ENCODE measurements around the gene ECSCR. TPM values are rescaled to one million over a fixed set of nuclear protein-coding genes. Genes with fewer than 3 reads are reported as not detected.

Gene ECSCR
- total RNA-seq, 1 experiment from 2014 or later: not detected

- DNase-seq (ENCODE audit: unreplicated experiment): no peak
- H3K27ac Mint-ChIP-seq (ENCODE audit: low read depth, unreplicated experiment): no peak overlapping the region
- no peak for TF ChIP-seq CTCF (IDR thresholded peaks at IDR 0.05; ENCODE audit: unreplicated experiment)
- no TSS peak for BruUV-seq (replicated peaks)
- ChIA-PET CTCF (no interaction called here), POLR2A (no interaction called here)
- intact Hi-C loops (cut with micrococcal nuclease): no loop called here
- H3K9me3 Mint-ChIP-seq (ENCODE audit: unreplicated experiment): no peaks in the 10 kb centered on the region
- no peaks in the 10 kb centered on the region for H3K27me3 Mint-ChIP-seq (ENCODE audit: insufficient read depth, unreplicated experiment)
- H3K4me1 Mint-ChIP-seq (ENCODE audit: insufficient read depth, unreplicated experiment): peaks cover 2% of the 10 kb centered on the region
- no peaks in the 10 kb centered on the region for H3K36me3 Mint-ChIP-seq (ENCODE audit: insufficient read depth, unreplicated experiment)
- H3K4me3 Mint-ChIP-seq (ENCODE audit: unreplicated experiment): no peak overlapping the region
Measured at GRCh38 chr5:139453683-139454567, 8.6 kb downstream of the ECSCR start.

- intact Hi-C loops (cut with micrococcal nuclease): no loop called here
- Mint-ChIP-seq H3K9me3 (ENCODE audit: unreplicated experiment) (no peaks in the 10 kb centered on the region), H3K27me3 (ENCODE audit: insufficient read depth, unreplicated experiment) (no peaks in the 10 kb centered on the region), H3K4me1 (ENCODE audit: insufficient read depth, unreplicated experiment) (peaks cover 6% of the 10 kb centered on the region), H3K27ac (ENCODE audit: low read depth, unreplicated experiment) (no peak overlapping the region), H3K4me3 (ENCODE audit: unreplicated experiment) (no peak overlapping the region), H3K36me3 (ENCODE audit: insufficient read depth, unreplicated experiment) (no peaks in the 10 kb centered on the region)
- TF ChIP-seq CTCF (IDR thresholded peaks at IDR 0.05; ENCODE audit: unreplicated experiment): no peak
- ChIA-PET CTCF (no interaction called here), POLR2A (no interaction called here)
- BruUV-seq (replicated peaks): no TSS peak
- DNase-seq (ENCODE audit: unreplicated experiment): no peak
Measured at GRCh38 chr5:139451878-139452660, 10.5 kb downstream of the ECSCR start.

GRCh38 chr5:139451176-139451575, 11.4 kb downstream of the ECSCR start:
- no peaks in the 10 kb centered on the region for H3K36me3 Mint-ChIP-seq (ENCODE audit: insufficient read depth, unreplicated experiment)
- POLR2A ChIA-PET: no interaction called here
- no peaks in the 10 kb centered on the region for H3K9me3 Mint-ChIP-seq (ENCODE audit: unreplicated experiment)
- no peak overlapping the region for H3K27ac Mint-ChIP-seq (ENCODE audit: low read depth, unreplicated experiment)
- H3K4me3 Mint-ChIP-seq (ENCODE audit: unreplicated experiment): no peak overlapping the region
- BruUV-seq (replicated peaks): no TSS peak
- no peak for DNase-seq (ENCODE audit: unreplicated experiment)
- no peak for TF ChIP-seq CTCF (IDR thresholded peaks at IDR 0.05; ENCODE audit: unreplicated experiment)
- H3K27me3 Mint-ChIP-seq (ENCODE audit: insufficient read depth, unreplicated experiment): no peaks in the 10 kb centered on the region
- CTCF ChIA-PET: no interaction called here
- H3K4me1 Mint-ChIP-seq (ENCODE audit: insufficient read depth, unreplicated experiment): peaks cover 15% of the 10 kb centered on the region
- intact Hi-C loops (cut with micrococcal nuclease): no loop called here

Data from MCF 10A (cell line).